HG03095 (cell line): ENCODE data around the gene DHRSX.

ENCODE experiments used
- ATAC-seq: cut with Tn5 transposase; IDR thresholded peaks from one replicate; pipeline ENCODE4 v1.9.1; 2021; ENCODE audit warnings: moderate library complexity; ENCODE audit not compliant: unreplicated experiment

DHRSX gene

DNA sequence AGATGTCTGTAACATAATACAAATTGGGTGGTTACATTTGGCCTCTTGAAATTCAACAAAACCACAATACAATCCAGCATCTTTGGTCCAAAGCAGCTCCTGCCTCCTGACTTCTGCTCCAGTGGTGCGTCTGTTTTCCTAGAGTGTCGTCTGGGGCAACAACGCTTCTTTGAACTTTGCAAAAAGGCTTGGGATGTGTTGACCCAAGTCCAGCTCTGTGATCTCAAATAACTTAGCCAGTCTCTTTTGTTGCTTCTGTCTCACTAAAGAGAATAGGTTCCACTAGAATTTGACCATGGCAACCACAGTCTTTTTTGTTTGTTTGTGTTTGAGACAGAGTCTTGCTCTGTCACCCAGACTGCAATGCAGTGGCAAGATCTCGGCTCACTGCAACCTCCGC lies 324.0 kb downstream of the DHRSX start:
- ATAC-seq, result no peak

- no peak for ATAC-seq
These were observed 324.5 kb downstream of the DHRSX start for GRCh38 chrX:2176274-2176673.

DNA sequence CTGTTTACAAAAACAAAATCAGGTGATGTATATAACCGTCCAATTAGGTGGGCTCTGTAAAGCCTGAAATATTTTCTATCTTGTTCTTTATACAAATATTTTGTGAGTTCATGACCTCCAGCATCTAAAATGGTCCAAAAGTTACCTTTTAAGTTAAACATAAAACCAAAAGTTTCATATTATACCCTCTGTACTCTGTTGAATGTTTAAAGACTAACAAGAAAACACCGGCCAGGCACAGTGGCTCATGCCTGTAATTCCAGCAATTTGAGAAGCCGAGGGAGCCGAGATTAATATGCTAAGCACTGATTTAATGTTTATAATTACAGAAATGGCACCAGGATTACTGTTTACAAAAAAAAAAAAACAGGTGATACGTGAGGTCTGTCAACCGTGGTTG lies 328.4 kb downstream of the DHRSX start:
- no peak for ATAC-seq
